GM12801 (cell line): ENCODE measurements around the gene HOXD10.

Experiments used
- CTCF ChIP-seq: IDR thresholded peaks from one replicate; pipeline ENCODE4 v1.5.1; 2011; ENCODE audit warnings: control low read depth; ENCODE audit not compliant: insufficient read length; ENCODE audit errors: extremely low read depth

HOXD10 gene

GRCh38 chr2:176148751-176149421 lies 32.3 kb downstream of the HOXD10 start:
- TF ChIP-seq CTCF = no peak

- TF ChIP-seq CTCF = no peak
Observed at GRCh38 chr2:176149481-176149938, 32.9 kb downstream of the HOXD10 start.

GRCh38 chr2:176149939-176150583 lies 33.5 kb downstream of the HOXD10 start:
- TF ChIP-seq CTCF = no peak

GRCh38 chr2:176150584-176151441 lies 34.2 kb downstream of the HOXD10 start:
- no peak for TF ChIP-seq CTCF

- TF ChIP-seq CTCF = no peak
Observed at GRCh38 chr2:176151442-176152287, 35.1 kb downstream of the HOXD10 start, which contains the start of gene HOXD4. Gene HOXD4, plus strand, starts transcription at chr2:176151550. Its CDS starts 84 bp downstream, at chr2:176151634.

GRCh38 chr2:176152350-176153181 lies 36.0 kb downstream of the HOXD10 start:
- TF ChIP-seq CTCF = no peak
